ENCODE data around the gene MRPL37. TPM values are rescaled to one million over a fixed set of nuclear protein-coding genes. Genes with fewer than 3 reads are reported as not detected.

MRPL37 gene
- total and polyA plus RNA-seq, 2 of the 8 experiments (the other 6 are each of a cell fraction or from before 2014, with no cell fraction given) = 45.5 to 126 TPM

- Histone ChIP-seq H4K5ac (ENCODE audit: insufficient read length, low read depth, low read length) (no peak overlapping the region), H4K20me1 (replicated peaks in 1 of 2; ENCODE audit: control insufficient read depth in 1 of 2, insufficient read depth in 2 of 2, low read length in 2 of 2) (peaks cover 0 to 2% of the 10 kb centered on the region in 2 experiments), H4K91ac (replicated peaks; ENCODE audit: insufficient read length, low read length) (no peak overlapping the region), H2AFZ (ENCODE audit: low read length) (no peak overlapping the region), H3K18ac (ENCODE audit: extremely low read depth, low read length) (no peak overlapping the region), H3K27me3 (replicated peaks in 1 of 4; ENCODE audit: control insufficient read depth in 3 of 4, extremely low read depth in 1 of 4, insufficient read depth in 3 of 4, low read length in 3 of 4) (no peaks in the 10 kb centered on the region), H3K79me2 (ENCODE audit: control insufficient read depth in 1 of 2, insufficient read depth in 2 of 2, low read length in 2 of 2) (no peaks in the 10 kb centered on the region), H3K36me3 (ENCODE audit: control insufficient read depth in 2 of 4, insufficient read depth in 4 of 4, low read length in 3 of 4) (peaks cover 0 to 5% (median under 1%) of the 10 kb centered on the region in 4 experiments; a peak in 2 of 8 replicates), H2BK12ac (ENCODE audit: low read depth, low read length) (no peak overlapping the region), H3K4me3 (ENCODE audit: extremely low read depth in 1 of 4, insufficient read depth in 2 of 4, low read depth in 3 of 4, low read length in 4 of 4) (no peak overlapping the region), H3K4me2 (ENCODE audit: insufficient read depth in 1 of 2, low read depth in 2 of 2, low read length in 2 of 2) (no peak overlapping the region), H3K4me1 (replicated peaks in 1 of 4; ENCODE audit: control insufficient read depth in 3 of 4, insufficient read depth in 4 of 4, low read length in 3 of 4) (no peaks in the 10 kb centered on the region), H2BK120ac (replicated peaks; ENCODE audit: low read depth, low read length) (no peak overlapping the region), H3K9me3 (ENCODE audit: insufficient read depth in 2 of 2, low read depth in 1 of 2, low read length in 1 of 2) (no peaks in the 10 kb centered on the region), H3K14ac (ENCODE audit: insufficient read length) (no peak overlapping the region), H2BK15ac (ENCODE audit: low read length) (no peak overlapping the region), H3K9ac (replicated peaks in 1 of 4; ENCODE audit: extremely low read depth in 1 of 4, low read depth in 3 of 4, low read length in 3 of 4) (no peak overlapping the region), H3K27ac (ENCODE audit: low read depth, low read length) (no peak overlapping the region), H3K4ac (replicated peaks; ENCODE audit: insufficient read length, low read depth, low read length) (no peak overlapping the region), H3K23me2 (ENCODE audit: low read depth, low read length) (no peaks in the 10 kb centered on the region), H2BK5ac (ENCODE audit: low read depth, low read length) (no peak overlapping the region), H3K56ac (replicated peaks; ENCODE audit: insufficient read length, low read depth, low read length) (no peak overlapping the region), H3K79me1 (ENCODE audit: low read depth, low read length) (0 out of 2 replicates have a peak, but pooled peaks cover 2% of the 10 kb centered on the region), H3K23ac (ENCODE audit: insufficient read length) (no peak overlapping the region), H2AK5ac (ENCODE audit: low read depth, low read length) (no peak overlapping the region), H2BK20ac (ENCODE audit: low read length) (no peak overlapping the region), H4K8ac (ENCODE audit: extremely low read depth, insufficient read depth, low read length) (no peak overlapping the region)
- ChIA-PET CTCF (ENCODE audit: partially characterized antibody) (interaction anchor here (0.6 to 1.4 kb wide), 4 partner anchors 9 to 196 kb away, joined by 3 to 4 read pairs (median 3); partner anchors contain the start of genes CYB5RL and MRPL37), POLR2A (ENCODE audit: partially characterized antibody) (interaction anchor here (1.0 to 2.2 kb wide), 4 partner anchors 8 to 42 kb away, joined by 3 to 7 read pairs (median 4); partner anchors contain the start of genes CYB5RL and MRPL37)
- DNase-seq (ENCODE audit: low read depth in 1 of 2, low spot score in 2 of 2) (no peak), FAIRE-seq (no peak)
- TF ChIP-seq RBBP5 (IDR thresholded peaks at IDR 0.05; ENCODE audit: borderline replicate concordance, low read depth, low read length) = no peak
- 87% methylated on average over 1 of the region's 1 CpG; no CpG with 5 or more reads in 1 of the 2 experiments for WGBS, 2 experiments (ENCODE audit: extremely low coverage in 1 of 2, insufficient coverage in 1 of 2, insufficient read length in 1 of 2, insufficient replicate concordance in 2 of 2, low coverage in 1 of 2, low lambda C conversion rate in 2 of 2, missing lambda C conversion rate in 1 of 2)
These were observed 11.7 kb upstream of the MRPL37 start for GRCh38 chr1:54188291-54188690.

All from H1 (cell line).